ENCODE measurements around the gene KCNMA1.

GRCh38 chr10:76910184-76910962 is 727.2 kb downstream of the KCNMA1 start:
- TF ChIP-seq GATA2 (IDR thresholded peaks at IDR 0.05; ENCODE audit: low read depth, low read length) (no peak), GATA3 (IDR thresholded peaks at IDR 0.05; ENCODE audit: low read depth, low read length) (no peak)

Data from SH-SY5Y (cell line).